SK-N-SH (cell line): ENCODE measurements around the gene DDX54.

Source experiments
- EP300 ChIP-seq, 2 experiments: IDR thresholded peaks; 2 replicates each; pipeline versions ENCODE4 v1.4.0 to v1.6.1; 2012; ENCODE audit warnings: borderline replicate concordance in 1 of 2, low read depth in 1 of 2, low read length in 1 of 2
- FOXJ3 ChIP-seq: sonication (generic); formaldehyde crosslinking; IDR thresholded peaks from 2 replicates; pipeline ENCODE4 v1.5.1; 2020; ENCODE audit warnings: mild to moderate bottlenecking, missing genetic modification reagents
- FOXM1 ChIP-seq: IDR thresholded peaks from 2 replicates; pipeline ENCODE4 v1.4.0; 2012; ENCODE audit warnings: low read depth, mild to moderate bottlenecking
- MEF2A ChIP-seq: IDR thresholded peaks from 2 replicates; pipeline ENCODE4 v1.4.0; 2012; ENCODE audit warnings: low read depth, borderline replicate concordance
- POLR2AphosphoS5 ChIP-seq: IDR thresholded peaks from 2 replicates; pipeline ENCODE4 v1.6.1; 2012; ENCODE audit warnings: low read depth, low read length
- RAD21 ChIP-seq: IDR thresholded peaks from 2 replicates; pipeline ENCODE4 v1.6.1; 2012; ENCODE audit warnings: mild to moderate bottlenecking, low read length
- RXRA ChIP-seq: IDR thresholded peaks from 2 replicates; pipeline ENCODE4 v1.4.0; 2012; ENCODE audit warnings: low read depth, mild to moderate bottlenecking, borderline replicate concordance
- TF ChIP-seq, protein P1 (sequence below): fragments of 200-600 bp; sonication (generic); IDR thresholded peaks from 2 replicates; pipeline ENCODE4 v1.6.1; 2017; ENCODE audit warnings: antibody characterized with exemption, mild to moderate bottlenecking, moderate library complexity
- TF ChIP-seq, protein P2 (sequence below): IDR thresholded peaks from 2 replicates; pipeline ENCODE4 v1.6.1; 2012; ENCODE audit warnings: mild to moderate bottlenecking, low read depth, low read length, moderate library complexity
- TF ChIP-seq, protein P3 (sequence below): IDR thresholded peaks from 2 replicates; pipeline ENCODE4 v1.4.0; 2012; ENCODE audit warnings: low read depth, borderline replicate concordance
- TF ChIP-seq, protein P4 (sequence below): IDR thresholded peaks from 2 replicates; pipeline ENCODE4 v1.4.0; 2012; ENCODE audit warnings: low read depth

DNA sequence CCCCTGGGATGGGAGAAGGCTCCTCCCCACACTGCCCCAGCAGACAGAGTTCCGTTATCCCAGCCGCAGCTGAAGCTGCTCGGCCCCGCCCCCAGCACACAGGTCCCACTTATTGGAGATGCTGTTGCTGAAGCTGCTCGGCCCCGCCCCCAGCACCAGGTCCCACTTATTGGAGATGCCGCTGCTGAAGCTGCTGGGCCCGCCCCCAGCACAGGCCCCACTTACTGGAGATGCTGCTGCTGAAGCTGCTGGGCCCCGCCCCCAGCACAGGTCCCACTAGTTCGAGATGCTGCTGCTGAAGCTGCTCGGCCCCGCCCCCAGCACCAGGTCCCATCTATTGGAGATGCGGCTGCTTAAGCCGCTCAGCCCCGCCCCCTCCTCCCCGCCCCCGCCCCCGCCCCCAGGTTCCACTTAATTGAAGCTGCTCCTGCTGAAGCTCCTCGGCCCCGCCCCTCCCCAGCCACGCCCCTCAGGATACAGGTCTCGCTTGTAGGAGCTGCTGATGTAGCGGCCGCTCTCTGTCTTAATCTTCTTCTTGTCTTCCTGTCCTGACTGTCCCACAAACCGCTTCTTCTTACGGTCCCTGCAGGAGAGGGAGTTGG is 23.8 kb downstream of the DDX54 start:
- TF ChIP-seq, protein P1, sequence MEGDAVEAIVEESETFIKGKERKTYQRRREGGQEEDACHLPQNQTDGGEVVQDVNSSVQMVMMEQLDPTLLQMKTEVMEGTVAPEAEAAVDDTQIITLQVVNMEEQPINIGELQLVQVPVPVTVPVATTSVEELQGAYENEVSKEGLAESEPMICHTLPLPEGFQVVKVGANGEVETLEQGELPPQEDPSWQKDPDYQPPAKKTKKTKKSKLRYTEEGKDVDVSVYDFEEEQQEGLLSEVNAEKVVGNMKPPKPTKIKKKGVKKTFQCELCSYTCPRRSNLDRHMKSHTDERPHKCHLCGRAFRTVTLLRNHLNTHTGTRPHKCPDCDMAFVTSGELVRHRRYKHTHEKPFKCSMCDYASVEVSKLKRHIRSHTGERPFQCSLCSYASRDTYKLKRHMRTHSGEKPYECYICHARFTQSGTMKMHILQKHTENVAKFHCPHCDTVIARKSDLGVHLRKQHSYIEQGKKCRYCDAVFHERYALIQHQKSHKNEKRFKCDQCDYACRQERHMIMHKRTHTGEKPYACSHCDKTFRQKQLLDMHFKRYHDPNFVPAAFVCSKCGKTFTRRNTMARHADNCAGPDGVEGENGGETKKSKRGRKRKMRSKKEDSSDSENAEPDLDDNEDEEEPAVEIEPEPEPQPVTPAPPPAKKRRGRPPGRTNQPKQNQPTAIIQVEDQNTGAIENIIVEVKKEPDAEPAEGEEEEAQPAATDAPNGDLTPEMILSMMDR = no peak
- TF ChIP-seq, protein P2, sequence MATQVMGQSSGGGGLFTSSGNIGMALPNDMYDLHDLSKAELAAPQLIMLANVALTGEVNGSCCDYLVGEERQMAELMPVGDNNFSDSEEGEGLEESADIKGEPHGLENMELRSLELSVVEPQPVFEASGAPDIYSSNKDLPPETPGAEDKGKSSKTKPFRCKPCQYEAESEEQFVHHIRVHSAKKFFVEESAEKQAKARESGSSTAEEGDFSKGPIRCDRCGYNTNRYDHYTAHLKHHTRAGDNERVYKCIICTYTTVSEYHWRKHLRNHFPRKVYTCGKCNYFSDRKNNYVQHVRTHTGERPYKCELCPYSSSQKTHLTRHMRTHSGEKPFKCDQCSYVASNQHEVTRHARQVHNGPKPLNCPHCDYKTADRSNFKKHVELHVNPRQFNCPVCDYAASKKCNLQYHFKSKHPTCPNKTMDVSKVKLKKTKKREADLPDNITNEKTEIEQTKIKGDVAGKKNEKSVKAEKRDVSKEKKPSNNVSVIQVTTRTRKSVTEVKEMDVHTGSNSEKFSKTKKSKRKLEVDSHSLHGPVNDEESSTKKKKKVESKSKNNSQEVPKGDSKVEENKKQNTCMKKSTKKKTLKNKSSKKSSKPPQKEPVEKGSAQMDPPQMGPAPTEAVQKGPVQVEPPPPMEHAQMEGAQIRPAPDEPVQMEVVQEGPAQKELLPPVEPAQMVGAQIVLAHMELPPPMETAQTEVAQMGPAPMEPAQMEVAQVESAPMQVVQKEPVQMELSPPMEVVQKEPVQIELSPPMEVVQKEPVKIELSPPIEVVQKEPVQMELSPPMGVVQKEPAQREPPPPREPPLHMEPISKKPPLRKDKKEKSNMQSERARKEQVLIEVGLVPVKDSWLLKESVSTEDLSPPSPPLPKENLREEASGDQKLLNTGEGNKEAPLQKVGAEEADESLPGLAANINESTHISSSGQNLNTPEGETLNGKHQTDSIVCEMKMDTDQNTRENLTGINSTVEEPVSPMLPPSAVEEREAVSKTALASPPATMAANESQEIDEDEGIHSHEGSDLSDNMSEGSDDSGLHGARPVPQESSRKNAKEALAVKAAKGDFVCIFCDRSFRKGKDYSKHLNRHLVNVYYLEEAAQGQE = no peak
- TF ChIP-seq MEF2A (no peak), RXRA (no peak), POLR2AphosphoS5 (no peak), FOXJ3 (no peak), EP300 (IDR thresholded peaks at IDR 0.05; ENCODE audit: borderline replicate concordance in 1 of 2, low read depth in 1 of 2, low read length in 1 of 2) (no peak), RAD21 (no peak), FOXM1 (no peak)
- TF ChIP-seq, protein P3, sequence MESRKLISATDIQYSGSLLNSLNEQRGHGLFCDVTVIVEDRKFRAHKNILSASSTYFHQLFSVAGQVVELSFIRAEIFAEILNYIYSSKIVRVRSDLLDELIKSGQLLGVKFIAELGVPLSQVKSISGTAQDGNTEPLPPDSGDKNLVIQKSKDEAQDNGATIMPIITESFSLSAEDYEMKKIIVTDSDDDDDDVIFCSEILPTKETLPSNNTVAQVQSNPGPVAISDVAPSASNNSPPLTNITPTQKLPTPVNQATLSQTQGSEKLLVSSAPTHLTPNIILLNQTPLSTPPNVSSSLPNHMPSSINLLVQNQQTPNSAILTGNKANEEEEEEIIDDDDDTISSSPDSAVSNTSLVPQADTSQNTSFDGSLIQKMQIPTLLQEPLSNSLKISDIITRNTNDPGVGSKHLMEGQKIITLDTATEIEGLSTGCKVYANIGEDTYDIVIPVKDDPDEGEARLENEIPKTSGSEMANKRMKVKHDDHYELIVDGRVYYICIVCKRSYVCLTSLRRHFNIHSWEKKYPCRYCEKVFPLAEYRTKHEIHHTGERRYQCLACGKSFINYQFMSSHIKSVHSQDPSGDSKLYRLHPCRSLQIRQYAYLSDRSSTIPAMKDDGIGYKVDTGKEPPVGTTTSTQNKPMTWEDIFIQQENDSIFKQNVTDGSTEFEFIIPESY = no peak
- TF ChIP-seq, protein P4, sequence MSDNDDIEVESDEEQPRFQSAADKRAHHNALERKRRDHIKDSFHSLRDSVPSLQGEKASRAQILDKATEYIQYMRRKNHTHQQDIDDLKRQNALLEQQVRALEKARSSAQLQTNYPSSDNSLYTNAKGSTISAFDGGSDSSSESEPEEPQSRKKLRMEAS = no peak
